D721Med (cell line): ENCODE data around the gene WIZ.
"Not testable (repeated sequence)": the region's sequence is repeated elsewhere in the genome, so short reads cannot be mapped to it uniquely, and the experiment has no call there.

Experiments
- DNase-seq: peaks from one replicate; pipeline ENCODE4 v3.0.0; 2011; ENCODE audit warnings: low spot score; ENCODE audit not compliant: insufficient read length
- FAIRE-seq: peaks from 2 replicates; lab custom pipeline; 2011; peaks lifted over from hg19 to GRCh38; lab: Jason Lieb, UNC
- CTCF ChIP-seq: IDR thresholded peaks from 2 replicates; pipeline ENCODE4 v1.5.1; 2012; ENCODE audit warnings: mild to moderate bottlenecking, control low read depth; ENCODE audit not compliant: insufficient read depth; ENCODE audit errors: missing control alignments

The WIZ gene

GRCh38 chr19:15400521-15401396 lies 49.0 kb downstream of the WIZ start:
- no peak for TF ChIP-seq CTCF
- DNase-seq (no peak), FAIRE-seq (no peak)

GRCh38 chr19:15399635-15400034 lies 50.1 kb downstream of the WIZ start:
- no peak for FAIRE-seq
- TF ChIP-seq CTCF: no peak

GRCh38 chr19:15399234-15399515 lies 50.6 kb downstream of the WIZ start:
- no peak for FAIRE-seq
- TF ChIP-seq CTCF: no peak
- DNase-seq: no peak

More at GRCh38 chr19:15399635-15400034, 50.1 kb downstream of the WIZ start:
- DNase-seq: no peak

GRCh38 chr19:15398501-15399233 lies 51.1 kb downstream of the WIZ start:
- no peak for TF ChIP-seq CTCF
- FAIRE-seq (no peak), DNase-seq (no peak)

GRCh38 chr19:15397782-15398181 lies 52.0 kb downstream of the WIZ start:
- no peak for FAIRE-seq

GRCh38 chr19:15397236-15397635 lies 52.5 kb downstream of the WIZ start:
- no peak for DNase-seq
- no peak for FAIRE-seq
- TF ChIP-seq CTCF: no peak

More at GRCh38 chr19:15397782-15398181, 52.0 kb downstream of the WIZ start:
- no peak for TF ChIP-seq CTCF
- no peak for DNase-seq

GRCh38 chr19:15396436-15396835 lies 53.3 kb downstream of the WIZ start:
- no peak for DNase-seq
- no peak for TF ChIP-seq CTCF
- FAIRE-seq: no peak

- DNase-seq: not testable (repeated sequence)
Measured at GRCh38 chr19:15395251-15395650, 54.5 kb downstream of the WIZ start.

More at GRCh38 chr19:15395251-15395650, 54.5 kb downstream of the WIZ start:
- not testable (repeated sequence) for FAIRE-seq
